HG02943 (cell line): Measurements from ENCODE around the gene SUPT20H.
A peak's percentile ranks its signal among the peaks of the same experiment; 100 is the strongest.

Source experiments
- ATAC-seq: cut with Tn5 transposase; IDR thresholded peaks from one replicate; pipeline ENCODE4 v1.9.1; 2021; ENCODE audit warnings: mild to moderate bottlenecking, low read depth, moderate library complexity; ENCODE audit not compliant: unreplicated experiment

The SUPT20H gene

DNA sequence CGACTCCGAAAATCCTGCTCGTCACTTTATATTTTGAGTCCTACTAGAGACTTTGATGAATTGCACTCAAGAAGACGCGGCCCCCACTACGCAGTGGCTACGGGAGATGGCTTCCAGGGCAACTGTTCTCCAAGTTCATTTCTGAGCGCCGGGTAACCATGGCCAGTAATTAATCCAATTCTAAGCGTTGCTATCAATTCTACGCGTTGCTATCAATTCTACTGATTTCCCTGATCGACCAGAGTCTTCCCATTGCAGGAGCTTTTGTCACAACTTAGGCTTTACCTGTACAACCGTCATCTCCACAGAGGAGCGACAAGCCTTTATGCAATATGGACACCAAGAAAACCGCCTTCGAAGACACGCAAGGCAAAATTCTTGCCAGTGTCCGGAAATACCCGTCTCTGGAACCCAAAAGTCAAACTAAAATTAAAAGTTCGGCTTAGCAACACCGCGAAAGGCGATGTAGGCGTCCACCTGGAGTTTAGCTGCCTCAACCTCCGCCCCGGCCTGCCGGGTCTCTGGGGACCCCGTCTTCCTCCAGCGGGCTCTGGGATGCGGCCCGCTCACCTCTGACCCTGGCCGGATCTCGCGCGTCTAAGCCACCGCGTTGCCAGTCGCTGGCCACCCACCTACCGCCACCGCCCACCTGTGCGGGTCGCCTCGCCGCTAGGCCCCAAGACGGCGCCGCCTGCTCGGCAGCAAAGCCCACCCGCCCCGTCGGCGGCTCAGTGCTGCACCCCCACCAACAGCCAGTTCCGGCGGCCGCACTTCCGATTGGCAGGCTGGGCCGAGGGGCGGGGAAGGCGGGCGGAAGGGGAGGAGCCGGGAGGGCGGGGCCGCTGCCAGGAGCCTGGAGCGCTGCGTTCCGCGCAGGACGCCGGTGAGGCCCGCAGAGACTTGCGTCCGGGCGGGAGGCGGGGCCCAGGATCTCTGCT lies at the start of gene SUPT20H:
TSS of gene SUPT20H (minus strand) at position 779 of the 938 bp plus-strand sequence. CDS start 8,198 bp downstream, outside the sequence.
- ATAC-seq = peak; percentile 97

DNA sequence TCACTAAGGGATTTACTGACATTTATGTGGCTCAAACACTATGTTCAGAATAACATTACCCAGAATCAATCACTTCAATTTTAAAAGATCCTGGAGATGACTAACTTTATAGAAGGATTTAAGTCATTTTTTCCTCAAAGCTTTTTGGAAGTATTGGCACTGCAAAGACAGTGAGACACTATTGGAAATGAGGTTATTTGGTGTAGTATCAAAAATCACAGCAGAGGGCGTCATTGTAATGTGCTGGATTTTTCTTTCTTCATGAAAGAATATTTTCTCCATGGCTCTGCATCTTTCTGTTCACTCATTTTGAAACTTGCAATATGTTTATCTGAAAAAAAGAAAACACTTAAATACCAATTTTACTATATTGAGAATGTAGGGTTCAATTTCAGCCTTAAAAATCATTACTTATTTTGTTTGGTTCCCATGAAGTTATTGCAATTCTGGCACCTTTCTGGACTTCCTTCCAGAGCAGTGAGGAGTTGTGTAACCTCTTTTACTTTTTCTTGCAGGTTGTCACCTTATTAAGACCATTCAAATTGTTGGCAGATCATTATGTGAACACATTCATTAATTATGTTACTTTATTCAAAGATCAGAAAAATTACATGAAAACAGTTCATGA lies 49.7 kb upstream of the SUPT20H start:
- no peak for ATAC-seq

DNA sequence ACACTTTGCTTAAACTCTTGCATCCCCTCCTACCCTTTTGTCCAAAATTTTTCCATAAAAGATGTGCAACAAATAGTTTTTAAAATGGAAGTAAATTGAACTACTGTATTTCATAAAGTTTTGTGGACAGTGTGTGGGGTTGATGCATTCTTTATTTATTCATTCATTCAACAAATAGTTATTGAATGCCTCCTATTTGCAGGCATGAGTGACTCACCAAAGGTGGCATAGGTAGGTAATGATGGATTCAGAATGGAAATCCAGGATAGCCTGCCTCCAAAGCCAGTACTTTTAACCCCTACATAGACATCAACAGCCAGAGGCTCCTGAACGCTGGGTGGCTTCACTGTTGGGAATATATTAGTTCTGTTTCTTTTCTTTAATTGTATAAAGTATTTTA lies 48.4 kb upstream of the SUPT20H start:
- ATAC-seq = no peak

DNA sequence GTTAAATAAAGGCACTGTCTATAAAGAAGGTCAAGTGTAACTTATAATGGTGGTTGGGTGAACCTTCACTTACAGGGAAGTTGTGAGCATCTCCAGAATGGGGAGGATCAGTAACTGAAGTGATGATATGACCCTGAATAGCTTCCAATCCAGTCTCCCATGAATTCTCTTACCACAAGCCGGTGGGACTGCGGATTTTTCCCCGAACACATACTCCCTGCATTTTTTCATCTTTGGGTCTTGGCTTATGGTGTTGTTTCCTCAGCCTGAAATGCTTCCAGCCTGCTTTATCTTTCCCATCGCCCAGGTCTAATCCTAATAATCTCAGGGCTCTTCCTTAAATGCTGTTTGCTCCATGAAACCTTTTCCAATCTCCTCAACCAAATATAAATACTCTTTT lies 48.0 kb upstream of the SUPT20H start:
- no peak for ATAC-seq

DNA sequence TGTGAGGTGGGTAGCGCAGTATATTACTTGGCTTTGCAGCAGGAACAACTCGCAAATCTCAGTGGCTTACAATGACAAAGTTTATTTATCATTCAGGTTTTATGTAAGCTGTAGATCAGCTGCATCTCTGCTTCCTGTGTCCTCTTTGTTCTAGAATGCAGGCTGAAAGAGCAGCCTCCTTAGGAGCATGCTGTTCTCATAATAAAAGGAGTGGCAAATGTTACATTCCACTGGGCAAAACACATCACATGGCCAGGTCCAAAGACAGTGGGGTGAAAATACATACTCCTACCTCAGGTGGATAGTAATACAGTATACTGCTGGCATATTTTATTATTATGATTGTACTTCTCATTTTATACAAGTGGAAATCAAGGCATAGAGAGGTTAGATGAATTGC lies 47.2 kb upstream of the SUPT20H start:
- no peak for ATAC-seq

DNA sequence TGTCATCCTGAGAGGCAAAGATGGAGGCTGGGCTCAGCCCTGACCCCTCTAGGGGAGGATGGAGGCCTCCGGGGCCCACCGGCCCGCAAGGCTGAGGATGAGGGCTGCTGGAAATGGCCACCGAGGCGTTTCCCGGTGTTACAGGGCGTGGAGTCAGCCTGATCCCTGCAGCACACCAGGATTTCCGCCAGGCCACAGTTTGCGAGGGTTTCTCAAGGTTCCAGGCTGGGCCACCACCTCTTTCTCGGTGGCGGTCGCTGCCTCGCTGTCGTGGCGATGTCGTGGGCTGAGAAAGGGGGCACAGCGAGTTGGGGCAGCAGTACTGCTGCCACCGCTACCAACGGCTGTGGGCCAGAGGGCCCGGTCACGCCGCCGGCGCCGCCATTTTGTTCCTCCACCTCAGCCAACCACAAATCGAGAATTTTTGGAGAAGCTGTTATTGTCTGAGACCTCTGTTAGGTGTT lies 45.8 kb upstream of the SUPT20H start, which contains the start of gene CSNK1A1L:
TSS of gene CSNK1A1L (minus strand) at position 414 of the 464 bp plus-strand sequence. CDS start at position 6, 408 bp downstream.
- ATAC-seq = no peak

DNA sequence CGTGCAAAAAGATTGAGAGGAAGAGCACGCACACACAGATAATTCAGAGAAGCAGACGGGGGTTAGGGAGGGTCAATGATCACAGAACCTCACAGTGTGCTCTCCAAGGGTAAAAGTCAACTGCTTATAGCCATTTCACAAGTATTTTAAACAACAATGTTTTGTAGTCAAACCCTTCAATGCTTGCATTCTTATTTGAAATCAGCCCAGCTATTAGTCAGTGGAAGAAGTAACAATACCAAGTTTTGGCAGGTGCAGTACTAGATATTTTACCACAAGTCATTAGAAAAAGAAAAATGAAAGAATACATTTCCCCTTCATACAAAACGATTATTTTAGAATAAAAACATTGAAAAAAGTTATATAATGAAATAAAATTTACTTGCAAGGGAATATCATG lies 43.4 kb upstream of the SUPT20H start:
- ATAC-seq = no peak

DNA sequence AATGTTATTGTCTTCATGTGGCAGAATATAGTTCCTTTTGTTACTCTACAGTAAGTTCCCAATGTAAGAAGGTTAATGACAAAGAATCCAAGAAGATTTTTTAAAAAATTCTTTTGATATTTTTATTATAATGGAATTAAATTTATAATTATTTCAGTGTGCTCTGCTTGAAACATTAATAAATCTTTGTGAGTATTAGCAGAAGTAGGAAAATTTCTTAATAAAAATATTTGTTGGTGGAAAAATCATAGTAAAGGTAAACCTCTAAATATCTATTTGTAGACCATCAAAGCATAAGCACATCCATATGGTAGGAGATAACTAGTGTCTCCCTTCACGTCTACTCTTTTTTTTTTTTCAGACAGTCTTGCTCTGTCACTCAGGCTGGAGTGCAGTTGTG lies 41.7 kb upstream of the SUPT20H start:
- ATAC-seq = no peak

DNA sequence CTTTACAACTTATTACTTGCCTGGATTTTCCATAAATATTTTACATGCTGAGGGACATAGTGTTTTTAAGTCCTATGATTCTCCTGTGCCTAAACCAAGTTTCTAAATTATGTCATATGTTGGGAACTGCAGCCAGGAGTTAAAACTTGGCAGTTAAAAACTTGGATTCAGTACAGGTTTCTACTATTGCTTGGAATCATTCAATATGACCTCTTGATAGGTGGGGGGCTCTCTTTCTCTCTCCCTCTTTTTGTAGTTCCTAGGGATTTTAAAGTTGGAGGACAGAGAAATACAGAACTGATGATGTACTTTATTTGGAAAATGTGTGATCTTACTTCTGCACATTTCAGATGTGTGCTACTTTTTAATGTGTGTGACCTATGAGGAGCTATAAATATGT lies 41.2 kb upstream of the SUPT20H start:
- ATAC-seq = no peak

DNA sequence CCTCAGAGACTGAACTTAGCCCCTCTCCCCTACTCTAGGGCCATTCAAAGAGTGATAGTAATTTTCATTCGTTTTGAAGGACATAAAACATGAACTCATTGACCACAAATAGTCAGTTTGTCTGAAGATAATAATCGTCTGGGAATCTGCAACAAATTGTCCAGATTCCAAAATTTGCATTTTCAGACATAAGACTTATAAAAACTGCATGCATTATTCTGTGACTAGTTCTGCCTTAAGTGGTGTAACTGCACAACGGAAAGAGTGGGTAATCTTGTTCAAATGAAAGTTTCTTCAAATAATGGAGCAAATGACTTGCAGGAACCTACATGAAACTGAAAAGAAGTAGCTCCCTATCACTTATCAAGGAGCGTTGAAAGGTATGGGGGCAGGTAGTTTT lies 37.6 kb upstream of the SUPT20H start:
- ATAC-seq = no peak

DNA sequence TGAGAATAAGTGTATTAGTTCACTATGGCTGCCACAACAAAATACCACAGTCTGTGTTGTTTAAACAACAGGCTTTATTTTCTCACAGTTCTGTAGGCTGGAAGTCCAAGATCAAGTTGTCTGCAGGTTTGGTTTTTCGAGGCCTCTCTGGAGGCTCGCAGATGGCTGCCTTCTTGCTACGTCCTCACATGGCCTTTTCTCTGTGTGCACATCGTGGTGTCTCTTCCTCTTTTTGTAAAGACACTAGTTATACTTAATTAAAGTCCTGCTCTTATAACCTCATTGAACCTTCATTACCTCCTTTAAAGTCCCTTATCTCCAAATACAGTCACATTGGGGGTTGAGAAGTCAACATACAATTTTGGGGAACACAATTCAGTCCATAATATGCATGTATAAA lies 35.4 kb upstream of the SUPT20H start:
- no peak for ATAC-seq

DNA sequence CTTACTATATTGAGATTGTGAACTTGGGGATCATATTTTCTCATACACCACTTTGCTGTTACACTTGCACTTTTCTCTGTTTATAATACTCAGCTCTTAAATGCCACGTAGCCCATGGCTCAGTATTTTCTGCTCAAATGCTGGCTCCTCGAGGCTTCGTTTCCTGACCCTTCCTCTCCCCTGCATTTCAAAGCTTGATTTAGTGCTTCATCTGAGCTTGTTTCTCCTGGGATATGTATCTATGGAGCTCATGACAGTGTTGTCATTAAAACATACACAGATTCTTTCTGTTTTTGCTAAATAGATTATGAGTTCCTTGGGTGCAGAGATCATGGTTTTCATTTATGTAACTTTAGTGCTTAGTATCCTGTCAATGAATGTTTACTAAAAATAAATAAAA lies 34.6 kb upstream of the SUPT20H start:
- ATAC-seq = no peak

DNA sequence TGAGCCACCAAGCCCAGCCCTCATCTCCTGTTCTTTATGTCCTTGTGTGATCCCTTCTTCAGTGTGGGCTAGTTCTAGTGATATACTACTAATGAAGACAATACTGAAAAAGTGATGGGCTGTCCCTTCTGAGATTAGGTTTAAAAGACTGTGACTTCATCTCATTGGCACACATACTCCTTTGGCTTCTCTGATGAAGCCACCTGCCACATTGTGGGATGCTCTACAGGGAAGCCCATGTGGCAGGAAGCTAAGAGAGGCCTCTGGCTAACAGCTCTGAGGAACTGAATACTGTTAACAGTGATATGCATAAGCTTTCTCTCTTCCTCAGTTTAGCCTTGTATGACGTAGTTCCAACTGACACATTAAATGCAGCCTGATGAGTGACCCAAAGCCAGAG lies 32.3 kb upstream of the SUPT20H start:
- ATAC-seq = no peak

DNA sequence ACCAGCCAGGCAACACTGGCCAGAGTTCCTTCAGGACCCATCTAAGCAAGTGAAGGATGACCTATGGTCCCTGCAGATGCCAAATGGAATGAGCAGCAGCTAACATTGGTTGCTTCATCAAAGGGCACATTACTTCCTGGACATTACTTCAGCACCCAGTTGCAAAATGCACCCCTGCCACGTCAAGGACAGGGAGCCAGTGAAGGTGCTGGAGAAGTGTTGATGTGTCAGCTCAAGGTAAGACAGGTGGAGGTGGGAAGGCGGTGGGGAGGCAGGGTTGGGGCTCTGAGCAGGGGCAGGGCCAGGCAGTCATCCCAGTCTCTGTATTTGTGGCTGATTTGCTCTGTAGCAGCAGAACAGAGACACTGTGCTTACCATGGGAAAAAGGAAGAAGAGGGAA lies 31.4 kb upstream of the SUPT20H start:
- ATAC-seq = no peak

DNA sequence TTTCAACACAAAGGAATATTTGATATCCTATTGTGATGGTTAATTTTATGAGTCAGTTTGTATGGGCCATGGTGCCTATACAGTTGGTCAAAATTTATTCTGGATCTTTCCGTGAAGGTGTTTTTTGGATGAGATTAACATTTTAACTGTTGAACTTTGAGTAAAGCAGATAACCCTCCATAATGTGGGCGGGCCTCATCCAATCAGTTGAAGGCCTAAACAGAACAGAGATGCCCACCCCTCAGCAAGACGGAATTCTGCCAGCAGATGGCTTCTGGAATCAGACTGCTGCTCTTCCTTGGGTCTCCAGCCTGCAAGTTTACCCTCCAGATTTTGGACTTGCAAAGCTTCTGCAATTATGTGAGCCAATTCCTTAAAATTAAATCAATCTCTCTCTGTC lies 30.0 kb upstream of the SUPT20H start:
- ATAC-seq = no peak

DNA sequence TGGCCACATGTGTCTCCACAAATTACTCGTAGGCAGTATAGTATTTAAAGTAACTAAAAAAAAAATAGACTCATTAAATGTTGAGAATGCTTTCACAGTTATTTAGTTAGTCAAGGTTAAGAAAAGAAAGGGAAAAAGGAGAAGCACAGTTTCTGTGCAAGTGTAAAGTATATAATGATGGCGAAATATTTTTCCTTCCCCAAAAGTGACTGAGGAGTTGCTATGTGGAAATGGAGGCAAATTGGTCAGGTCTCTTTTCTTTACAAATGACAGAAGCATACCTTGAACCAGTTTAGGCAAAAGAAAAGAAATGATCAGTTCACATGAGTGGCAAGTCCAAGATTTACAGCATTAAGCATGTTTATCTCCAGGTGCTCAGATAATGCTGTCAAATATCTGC lies 28.0 kb upstream of the SUPT20H start:
- no peak for ATAC-seq

DNA sequence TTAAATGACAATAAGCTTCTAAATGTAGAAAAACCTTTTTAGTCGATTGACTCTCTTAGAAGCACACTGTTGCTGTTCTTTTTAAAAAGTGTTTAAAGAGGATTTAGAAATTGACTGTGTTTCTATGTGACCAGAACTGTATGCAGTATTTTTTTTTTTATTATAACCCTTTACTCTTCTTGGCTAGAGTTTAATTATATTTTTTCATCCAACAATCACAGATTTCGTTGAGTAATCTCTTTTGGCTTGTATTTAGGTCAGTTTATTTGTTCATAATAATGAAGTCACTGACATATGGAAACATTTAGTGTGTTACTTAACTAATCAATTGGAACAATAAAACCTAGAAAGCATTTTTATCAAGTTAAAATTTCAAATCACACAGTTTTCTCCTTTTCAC lies 26.1 kb upstream of the SUPT20H start:
- no peak for ATAC-seq

DNA sequence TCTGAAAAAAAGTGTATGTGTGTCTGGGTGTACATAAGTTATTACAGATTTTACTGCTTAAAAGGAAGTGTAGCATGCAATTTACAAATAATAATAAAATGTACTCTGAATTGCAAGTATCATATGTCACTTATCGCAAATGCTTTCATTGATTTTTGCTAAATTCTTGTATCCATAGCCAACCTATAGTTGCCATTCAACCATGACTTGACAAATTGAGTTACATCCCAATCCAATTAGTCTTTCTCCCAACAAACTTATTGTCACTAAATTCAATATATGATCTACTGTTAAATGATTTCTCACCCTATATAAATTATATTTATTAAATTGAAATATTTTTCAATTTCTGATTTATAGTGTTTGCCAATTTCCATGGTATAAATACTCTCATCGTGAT lies 17.3 kb upstream of the SUPT20H start:
- ATAC-seq = no peak

DNA sequence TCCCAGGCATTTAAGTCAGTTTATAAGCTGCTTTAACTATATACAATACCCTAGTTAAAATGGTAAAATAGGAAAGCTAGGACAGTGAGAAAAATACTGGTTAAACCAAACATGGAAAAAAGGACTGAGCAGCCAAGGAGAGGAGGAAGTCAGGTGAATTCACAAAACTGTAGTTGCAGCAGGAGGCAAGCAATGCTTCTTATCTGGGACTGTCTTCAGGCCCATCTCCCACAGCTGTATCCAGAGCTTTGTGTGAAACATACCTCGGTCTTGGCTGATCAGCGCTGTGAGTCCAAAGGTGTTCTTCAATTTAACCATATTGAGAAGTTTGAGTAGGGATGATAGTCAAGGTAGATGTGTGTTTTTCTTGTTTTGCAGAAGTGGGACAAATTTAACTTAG lies 15.7 kb upstream of the SUPT20H start:
- ATAC-seq = no peak

DNA sequence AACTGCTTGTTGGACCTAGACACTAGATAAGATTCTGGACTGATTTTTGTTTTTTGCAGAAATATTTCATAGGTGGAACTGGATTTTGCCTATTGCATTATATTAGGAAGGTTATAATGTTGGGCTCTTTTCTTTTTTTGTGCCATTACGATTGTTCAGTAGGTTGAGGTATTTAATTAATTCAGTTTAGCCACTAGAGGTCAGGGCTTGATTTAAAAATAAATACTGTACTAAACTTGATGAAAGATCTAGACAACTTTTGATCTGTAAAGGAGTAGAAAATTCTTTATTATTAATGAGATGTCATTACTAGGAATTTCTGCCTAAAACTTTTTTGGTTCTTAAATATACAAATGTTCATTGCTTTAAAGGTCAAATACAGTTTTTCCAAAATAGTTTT lies 15.2 kb upstream of the SUPT20H start:
- ATAC-seq = no peak

DNA sequence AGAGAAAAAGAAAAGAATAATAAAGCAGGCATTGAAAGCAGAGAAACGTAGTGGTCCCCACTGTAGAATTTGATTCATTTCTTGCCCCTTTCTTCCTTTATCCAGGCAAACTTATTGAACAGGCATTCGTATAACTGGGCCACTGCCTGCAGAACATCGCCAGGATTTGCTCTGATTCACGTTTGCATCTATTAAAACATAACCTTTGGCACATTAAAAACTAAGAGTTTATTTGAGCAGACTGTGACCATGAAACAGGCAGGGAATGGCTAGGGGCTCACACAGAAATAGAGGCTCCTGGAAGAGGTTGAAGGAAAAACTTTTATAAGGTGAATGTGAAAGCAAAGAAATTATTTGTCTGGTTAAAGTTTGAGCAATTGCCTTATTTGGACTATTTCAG lies 12.5 kb upstream of the SUPT20H start:
- ATAC-seq = no peak

DNA sequence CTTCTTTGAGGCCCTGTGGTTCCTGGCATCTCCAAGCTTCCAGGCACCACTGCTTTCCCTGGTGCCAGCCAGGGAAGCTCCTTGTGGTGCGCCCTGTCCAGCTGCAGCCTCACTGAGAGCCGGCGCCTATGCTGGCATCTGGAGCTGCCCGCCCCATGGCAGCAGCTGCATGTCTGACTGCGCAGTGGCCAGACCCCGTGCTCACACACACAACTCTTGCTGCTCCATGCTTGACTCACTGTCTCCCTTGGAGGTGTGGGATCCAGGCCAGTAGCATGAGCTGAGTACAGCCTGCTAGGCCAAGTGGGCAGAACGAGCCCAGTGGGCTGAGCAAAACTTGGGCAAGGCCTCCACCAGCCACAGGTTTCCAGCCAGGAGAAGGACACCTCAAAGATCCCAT lies 11.5 kb upstream of the SUPT20H start:
- ATAC-seq = no peak
